Measurements from ENCODE around the gene DEFB129. TPM values are rescaled to one million over a fixed set of nuclear protein-coding genes. Genes with fewer than 3 reads are reported as not detected.

DEFB129 gene
- total RNA-seq, 1 experiment from 2014 or later: not detected

DNA sequence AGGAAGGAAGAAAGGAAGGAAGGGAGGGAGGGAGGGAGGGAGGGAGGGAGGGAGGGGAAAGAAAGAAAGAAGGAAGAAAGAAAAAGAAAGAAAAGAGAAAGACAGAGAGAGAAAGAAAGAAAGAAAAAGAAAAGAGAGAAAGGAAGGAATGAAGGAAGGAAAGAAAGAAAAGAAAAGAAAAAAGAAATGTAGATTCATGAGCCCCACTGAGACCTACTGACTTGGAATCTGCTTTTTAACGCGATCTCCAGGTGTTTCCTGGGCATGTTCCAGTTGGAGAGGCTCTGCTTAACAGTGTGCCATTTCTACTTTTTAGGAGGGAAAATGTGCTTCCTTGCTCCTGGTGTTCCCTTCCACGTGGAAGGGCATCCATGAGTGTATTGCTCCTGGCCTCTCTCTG is 46.8 kb downstream of the DEFB129 start:
- H3K79me2 ChIP-seq (ENCODE audit: insufficient read depth, low read length): no peaks in the 10 kb centered on the region
- Mint-ChIP-seq H3K27me3 (ENCODE audit: low read depth) (peaks cover 4% of the 10 kb centered on the region), H3K4me3 (no peak overlapping the region), H3K9me3 (peaks cover 2 to 3% of the 10 kb centered on the region in 2 experiments; a peak in 3 of 5 replicates), H3K36me3 (ENCODE audit: insufficient read depth in 1 of 3, low read depth in 3 of 3) (peaks cover 28 to 39% (median 30%) of the 10 kb centered on the region in 3 experiments; a peak in 6 of 7 replicates), H3K27ac (no peak overlapping the region), H3K4me1 (peaks cover 5 to 7% of the 10 kb centered on the region in 2 experiments)
- H3K18ac ChIP-seq (ENCODE audit: insufficient read length, low read depth, low read length): no peak overlapping the region
- H2BK15ac ChIP-seq (ENCODE audit: low read depth, low read length): no peak overlapping the region
- no peaks in the 10 kb centered on the region for H3K9me3 ChIP-seq (ENCODE audit: control insufficient read depth, low read depth, low read length)
- H3K27ac ChIP-seq (ENCODE audit: insufficient read length, low read depth, low read length): no peak overlapping the region
- no peak overlapping the region for H3K14ac ChIP-seq (ENCODE audit: insufficient read depth, low read length)
- H3K4me1 ChIP-seq (ENCODE audit: insufficient read depth, low read length): 0 out of 2 replicates have a peak, but pooled peaks cover 4% of the 10 kb centered on the region
- no peak overlapping the region for H2BK12ac ChIP-seq (ENCODE audit: insufficient read length, low read depth, low read length)
- H3K56ac ChIP-seq (ENCODE audit: insufficient read length, low read depth, low read length): no peak overlapping the region
- H3K23ac ChIP-seq (ENCODE audit: insufficient read length, low read depth, low read length): no peak overlapping the region
- H3K27me3 ChIP-seq (ENCODE audit: insufficient read depth, low read length): no peaks in the 10 kb centered on the region
- no peak overlapping the region for H3T11ph ChIP-seq (ENCODE audit: low read length)
- H3K9ac ChIP-seq (ENCODE audit: extremely low read depth, insufficient read length, low read length): no peak overlapping the region
- no CpG with 5 or more reads among the region's 3 CpGs for WGBS (ENCODE audit: extremely low coverage, insufficient read length, low lambda C conversion rate)
- no peaks in the 10 kb centered on the region for H4K20me1 ChIP-seq (ENCODE audit: control insufficient read depth, insufficient read depth, insufficient read length)
- no peak overlapping the region for H2AFZ ChIP-seq (ENCODE audit: low read length)
- H4K5ac ChIP-seq (ENCODE audit: insufficient read length, low read depth, low read length): no peak overlapping the region
- TF ChIP-seq, protein P1, sequence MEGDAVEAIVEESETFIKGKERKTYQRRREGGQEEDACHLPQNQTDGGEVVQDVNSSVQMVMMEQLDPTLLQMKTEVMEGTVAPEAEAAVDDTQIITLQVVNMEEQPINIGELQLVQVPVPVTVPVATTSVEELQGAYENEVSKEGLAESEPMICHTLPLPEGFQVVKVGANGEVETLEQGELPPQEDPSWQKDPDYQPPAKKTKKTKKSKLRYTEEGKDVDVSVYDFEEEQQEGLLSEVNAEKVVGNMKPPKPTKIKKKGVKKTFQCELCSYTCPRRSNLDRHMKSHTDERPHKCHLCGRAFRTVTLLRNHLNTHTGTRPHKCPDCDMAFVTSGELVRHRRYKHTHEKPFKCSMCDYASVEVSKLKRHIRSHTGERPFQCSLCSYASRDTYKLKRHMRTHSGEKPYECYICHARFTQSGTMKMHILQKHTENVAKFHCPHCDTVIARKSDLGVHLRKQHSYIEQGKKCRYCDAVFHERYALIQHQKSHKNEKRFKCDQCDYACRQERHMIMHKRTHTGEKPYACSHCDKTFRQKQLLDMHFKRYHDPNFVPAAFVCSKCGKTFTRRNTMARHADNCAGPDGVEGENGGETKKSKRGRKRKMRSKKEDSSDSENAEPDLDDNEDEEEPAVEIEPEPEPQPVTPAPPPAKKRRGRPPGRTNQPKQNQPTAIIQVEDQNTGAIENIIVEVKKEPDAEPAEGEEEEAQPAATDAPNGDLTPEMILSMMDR (conservative IDR thresholded peaks at IDR 0.05): no peak
- no peaks in the 10 kb centered on the region for H3K23me2 ChIP-seq (ENCODE audit: insufficient read length, low read depth, low read length, poor library complexity, severe bottlenecking)
- no peak for DNase-seq
- no peak overlapping the region for H2AK5ac ChIP-seq (ENCODE audit: insufficient read length, low read length)
- no peak overlapping the region for H4K8ac ChIP-seq (replicated peaks; ENCODE audit: insufficient read length, low read depth, low read length)
- H2BK120ac ChIP-seq (ENCODE audit: low read depth, low read length, poor library complexity, severe bottlenecking): no peak overlapping the region
- no peaks in the 10 kb centered on the region for H3K79me1 ChIP-seq (ENCODE audit: insufficient read depth, low read depth, low read length, poor library complexity, severe bottlenecking)
- no peak overlapping the region for H4K91ac ChIP-seq (ENCODE audit: insufficient read length, low read depth, low read length)
- no peak overlapping the region for H2BK20ac ChIP-seq (ENCODE audit: low read depth, low read length, poor library complexity, severe bottlenecking)
- H3K4me2 ChIP-seq (ENCODE audit: insufficient read depth, insufficient read length, low read length): no peak overlapping the region
- no peak overlapping the region for H2BK5ac ChIP-seq (ENCODE audit: insufficient read length, low read length)
- no peak overlapping the region for H3K4ac ChIP-seq (ENCODE audit: low read depth, low read length)

All from H9 (cell line).